Pulmonary artery endothelial cell (primary cell): Measurements from ENCODE around the gene CD1C. TPM values are rescaled to one million over a fixed set of nuclear protein-coding genes. Genes with fewer than 3 reads are reported as not detected.
"Not testable (repeated sequence)": the region's sequence is repeated elsewhere in the genome, so short reads cannot be mapped to it uniquely, and the experiment has no call there.

Source experiments
- DNase-seq: peaks from one replicate; pipeline ENCODE4 v3.0.0-alpha.2; 2011; ENCODE audit warnings: low read depth, low spot score
- total RNA-seq: library from RNA; depleted of rRNA; stranded (reverse); fragments of >200 nt; gene quantifications from 2 replicates; pipeline ENCODE4 v1.2.3, GENCODE V29; 2014

Gene CD1C
- total RNA-seq: not detected in 2 replicates

GRCh38 chr1:158289811-158290210, at the start of gene CD1C:
TSS of gene CD1C (plus strand) at chr1:158289923. CDS start at chr1:158290065, 142 bp downstream.
- no peak for DNase-seq

GRCh38 chr1:158246650-158247049, 43.1 kb upstream of the CD1C start:
- no peak for DNase-seq

- DNase-seq: no peak
Measured at GRCh38 chr1:158248118-158248517, 41.6 kb upstream of the CD1C start.

- DNase-seq: no peak
Measured at GRCh38 chr1:158248771-158249170, 41.0 kb upstream of the CD1C start.

- DNase-seq: no peak
Measured at GRCh38 chr1:158249646-158250045, 40.1 kb upstream of the CD1C start.

- no peak for DNase-seq
Measured at GRCh38 chr1:158251163-158251562, 38.6 kb upstream of the CD1C start.

GRCh38 chr1:158255656-158256055, 34.1 kb upstream of the CD1C start:
- DNase-seq: no peak

GRCh38 chr1:158256747-158257146, 33.0 kb upstream of the CD1C start:
- not testable (repeated sequence) for DNase-seq

- DNase-seq: no peak
Measured at GRCh38 chr1:158257888-158258287, 31.8 kb upstream of the CD1C start.

- DNase-seq: no peak
Measured at GRCh38 chr1:158259117-158259516, 30.6 kb upstream of the CD1C start.

GRCh38 chr1:158272681-158273080, 17.0 kb upstream of the CD1C start:
- no peak for DNase-seq

GRCh38 chr1:158274797-158275196, 14.9 kb upstream of the CD1C start:
- DNase-seq: no peak

GRCh38 chr1:158282421-158282820, 7.3 kb upstream of the CD1C start:
- DNase-seq: not testable (repeated sequence)

GRCh38 chr1:158283965-158284364, 5.8 kb upstream of the CD1C start:
- no peak for DNase-seq

- DNase-seq: no peak
Measured at GRCh38 chr1:158285756-158286241, 3.9 kb upstream of the CD1C start.

- DNase-seq: no peak
Measured at GRCh38 chr1:158286487-158286886, 3.2 kb upstream of the CD1C start.

GRCh38 chr1:158286941-158287346, 2.8 kb upstream of the CD1C start:
- no peak for DNase-seq

GRCh38 chr1:158290321-158290844, 660 bp downstream of the CD1C start:
- DNase-seq: no peak

- no peak for DNase-seq
Measured at GRCh38 chr1:158295791-158296190, 6.1 kb downstream of the CD1C start.

- no peak for DNase-seq
Measured at GRCh38 chr1:158310623-158311022, 20.9 kb downstream of the CD1C start.

GRCh38 chr1:158311066-158311465, 21.3 kb downstream of the CD1C start:
- no peak for DNase-seq

- DNase-seq: no peak
Measured at GRCh38 chr1:158323866-158324265, 34.1 kb downstream of the CD1C start.

- DNase-seq: no peak
Measured at GRCh38 chr1:158324395-158324794, 34.7 kb downstream of the CD1C start.

GRCh38 chr1:158327481-158327880, 37.8 kb downstream of the CD1C start:
- DNase-seq: no peak
